Activated CD4-positive, CD25-positive, alpha-beta regulatory T cell treated with anti-CD3 and anti-CD28 coated beads, Interleukin-2, amount 50 U/mL, for 16 hours (primary cell): ENCODE measurements around the gene ZNF592.
"Not testable (repeated sequence)": the region's sequence is repeated elsewhere in the genome, so short reads cannot be mapped to it uniquely, and the experiment has no call there.

Experiments
- DNase-seq: peaks from one replicate; pipeline ENCODE4 v3.0.0-alpha.2; 2020; ENCODE audit warnings: low read depth, low spot score

Gene ZNF592

DNA sequence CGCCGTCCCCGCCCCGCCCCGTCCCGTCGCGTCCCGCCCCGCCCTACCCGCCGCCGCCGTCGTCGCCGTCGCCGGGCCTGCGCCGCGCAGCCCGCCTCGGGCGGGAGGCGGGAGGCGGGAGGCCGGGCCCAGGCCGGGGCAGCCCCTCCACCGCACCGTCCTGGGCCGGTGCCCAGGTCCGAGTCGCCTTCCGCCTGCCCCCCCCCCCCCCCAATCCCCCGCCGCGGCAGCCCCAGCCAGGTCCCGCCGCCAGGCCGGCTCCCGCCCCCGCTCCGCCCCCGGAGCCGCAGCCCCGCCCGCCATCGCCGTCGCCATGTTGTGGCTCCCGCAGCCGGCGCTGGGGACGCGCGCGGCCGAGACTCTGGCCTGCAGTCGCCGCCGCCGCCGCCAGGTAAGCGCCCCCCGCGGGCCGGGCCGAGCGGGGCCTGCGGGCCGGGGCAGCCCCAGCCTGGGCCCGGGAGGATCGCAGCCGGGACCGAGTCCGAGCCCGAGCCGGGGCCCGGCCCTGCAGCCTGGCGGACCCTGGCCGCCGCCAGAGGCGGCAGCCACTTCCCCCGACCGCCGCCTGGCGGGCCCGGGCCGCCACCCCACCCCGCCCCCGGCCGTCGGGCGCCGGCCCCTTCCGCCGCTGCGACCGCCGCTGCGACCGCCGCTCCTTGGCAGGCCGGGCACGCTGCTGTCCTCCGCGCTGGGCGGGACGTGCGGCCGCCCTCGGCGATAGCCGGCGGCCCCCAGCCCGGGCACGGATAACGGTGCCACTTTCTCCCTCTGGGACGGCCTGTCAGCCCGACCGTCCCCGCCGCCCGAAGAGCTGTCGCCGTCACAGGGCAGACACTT lies at the start of gene ZNF592:
Gene ZNF592 (plus strand): TSS at position 319 of the 837 bp plus-strand sequence. CDS start 34,084 bp downstream, outside the sequence.
- peak; percentile 57 for DNase-seq

DNA sequence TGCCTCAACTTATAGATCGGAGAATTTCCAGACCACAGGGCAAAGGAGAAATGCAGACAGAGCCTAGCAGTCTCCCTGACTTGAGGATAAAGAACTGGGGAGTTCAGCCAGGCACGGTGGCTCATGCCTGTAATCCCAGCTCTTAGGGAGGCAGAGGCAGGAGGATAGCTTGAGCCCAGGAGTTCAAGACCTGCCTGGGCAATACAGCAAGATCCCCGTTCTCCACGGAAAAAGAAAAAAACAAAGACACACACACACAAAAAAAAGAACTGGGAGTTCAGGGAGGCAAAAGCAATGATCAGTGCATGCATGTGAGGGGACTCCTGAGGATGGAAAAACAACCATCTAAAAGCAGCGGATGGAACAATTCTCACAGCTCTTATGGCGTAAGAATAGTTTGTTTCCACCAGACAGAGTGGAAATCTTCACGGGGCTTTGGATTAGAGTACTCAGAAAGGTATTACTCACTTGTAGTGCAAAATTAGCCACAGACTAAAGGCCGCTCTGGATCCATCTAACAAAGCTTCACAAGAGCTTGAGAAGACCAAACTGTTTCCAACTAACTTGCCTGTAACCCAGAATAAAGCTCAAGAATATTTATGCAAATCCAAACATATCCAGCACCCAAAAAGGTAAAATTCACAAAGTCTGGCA lies 48.7 kb upstream of the ZNF592 start:
- DNase-seq, result no peak

DNA sequence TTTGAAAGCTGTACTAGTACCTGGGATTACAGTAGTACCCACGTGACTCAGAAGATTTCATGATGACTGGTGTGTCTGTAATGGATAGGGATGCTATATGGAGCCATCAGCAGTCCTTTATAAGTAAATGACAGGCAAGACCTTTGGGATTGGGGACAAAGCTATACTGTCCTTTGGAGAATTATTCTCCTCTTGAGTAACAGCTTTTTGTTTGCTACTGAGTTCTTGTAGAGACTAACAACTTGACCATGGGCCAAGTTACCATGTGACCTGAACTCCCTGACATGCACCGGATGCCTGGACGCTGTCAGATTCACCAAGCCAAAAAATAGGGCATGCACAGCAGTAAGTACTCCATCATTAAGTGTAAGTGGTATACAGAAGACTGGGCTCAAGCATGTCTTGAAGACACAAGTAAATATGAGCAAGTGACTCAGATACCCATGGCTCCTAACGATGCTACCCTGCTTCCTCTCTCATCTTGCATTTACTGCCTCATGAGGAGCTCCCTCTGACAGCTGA lies 45.4 kb upstream of the ZNF592 start:
- no peak for DNase-seq

DNA sequence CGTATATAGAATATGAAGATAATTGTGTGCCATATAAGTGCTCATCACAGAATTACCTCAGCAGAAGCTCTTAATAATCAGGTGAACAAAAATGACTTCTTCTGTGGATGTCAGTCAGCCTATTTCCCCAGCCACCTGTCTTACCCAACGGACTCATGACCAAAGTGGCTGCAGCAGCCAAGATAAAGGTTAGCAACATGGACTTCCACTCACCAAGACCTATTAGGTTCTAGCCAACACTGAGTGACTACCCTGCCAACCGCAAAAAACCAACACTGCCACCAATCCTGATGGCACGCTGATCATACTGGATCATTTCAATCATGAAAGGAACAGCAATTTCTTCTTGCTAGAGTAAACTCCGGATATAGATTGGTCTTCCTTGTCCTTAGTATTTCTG lies 44.6 kb upstream of the ZNF592 start:
- no peak for DNase-seq

DNA sequence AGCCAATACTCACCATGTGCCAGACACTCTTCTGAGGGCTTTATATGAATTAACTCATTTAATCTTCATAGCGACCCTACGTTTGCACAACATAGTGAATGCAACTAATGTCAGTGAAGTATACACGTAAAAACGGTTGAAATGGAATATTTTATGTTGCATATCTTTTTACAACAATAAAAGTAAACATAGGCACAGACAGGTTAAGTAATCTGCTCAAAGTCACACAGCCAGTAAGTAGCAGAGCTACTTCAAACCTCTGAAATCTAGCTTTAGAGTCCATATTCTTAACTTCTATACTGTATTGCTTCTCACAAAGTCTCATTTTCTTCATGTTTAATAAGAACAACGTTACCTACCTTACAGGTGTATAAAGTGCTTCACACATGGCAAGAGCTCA lies 34.0 kb upstream of the ZNF592 start:
- no peak for DNase-seq

DNA sequence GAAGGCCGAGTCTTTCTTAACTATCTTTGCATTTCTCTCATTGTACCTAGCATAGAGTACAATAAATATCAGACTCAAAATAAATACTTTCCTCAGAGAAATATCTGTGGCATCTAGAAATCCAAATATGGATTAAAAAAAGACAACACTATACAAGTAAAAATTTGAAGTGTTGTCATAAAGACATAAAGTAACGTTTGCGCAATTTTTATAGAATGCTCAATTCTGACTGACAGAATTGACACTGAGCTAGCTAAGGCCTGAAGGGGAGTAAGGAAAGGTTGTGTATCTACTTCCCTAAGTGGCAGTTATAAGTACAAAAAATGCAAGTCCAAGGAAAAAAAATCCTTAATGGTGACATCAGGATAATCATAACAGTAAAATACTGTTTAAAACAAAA lies 33.6 kb upstream of the ZNF592 start:
- no peak for DNase-seq

GRCh38 chr15:84715441-84716035 lies 32.9 kb upstream of the ZNF592 start:
- DNase-seq, result no peak

GRCh38 chr15:84716036-84716732 lies 32.2 kb upstream of the ZNF592 start, which contains the start of gene SEC11A:
SEC11A (minus strand) TSS chr15:84716139; CDS start chr15:84716075, 64 bp downstream.
- DNase-seq, result peak; percentile 85

DNA sequence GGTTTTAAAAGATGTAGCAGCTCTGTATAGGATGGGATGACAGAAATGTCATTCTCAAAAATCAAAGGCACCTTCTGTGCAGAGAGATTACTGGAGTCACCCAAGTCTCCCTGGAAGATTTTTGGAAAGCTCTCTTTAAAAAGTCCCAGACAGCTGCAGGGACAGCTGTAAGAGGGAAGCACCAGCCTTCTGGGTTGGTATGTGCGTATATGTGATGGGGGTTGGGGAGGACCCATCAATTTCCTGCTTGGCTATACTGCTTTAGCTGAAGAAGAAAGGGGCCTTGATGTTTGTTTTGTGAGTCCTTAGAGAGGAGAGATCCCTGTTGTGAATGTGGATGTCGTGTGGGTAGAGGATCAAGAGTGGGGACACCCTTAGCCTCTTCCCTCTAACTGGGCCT lies 27.0 kb upstream of the ZNF592 start:
- no peak for DNase-seq

DNA sequence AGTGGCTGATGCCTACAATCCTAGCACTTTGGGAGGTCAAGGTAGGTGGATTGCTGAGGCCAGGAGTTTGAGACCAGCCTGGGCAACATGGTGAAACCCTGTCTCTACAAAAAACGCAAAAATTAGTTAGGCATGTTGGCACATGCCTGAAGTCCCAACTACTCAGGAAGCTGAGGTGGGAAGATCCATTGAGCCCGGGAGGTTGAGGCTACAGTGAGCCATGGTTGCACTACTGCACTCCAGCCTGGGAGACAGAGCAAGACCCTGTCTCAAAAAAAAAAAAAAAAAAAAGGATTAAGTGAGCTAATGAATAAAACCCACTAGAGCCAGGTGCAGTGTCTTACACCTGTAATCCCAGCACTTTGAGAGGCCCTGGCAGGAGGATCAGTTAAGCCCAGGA lies 25.8 kb upstream of the ZNF592 start:
- no peak for DNase-seq

GRCh38 chr15:84725001-84725491 lies 23.3 kb upstream of the ZNF592 start:
- DNase-seq, result no peak

- no peak for DNase-seq
These were observed 21.0 kb upstream of the ZNF592 start for GRCh38 chr15:84727429-84727828.

GRCh38 chr15:84731774-84732173 lies 16.6 kb upstream of the ZNF592 start:
- DNase-seq, result no peak

DNA sequence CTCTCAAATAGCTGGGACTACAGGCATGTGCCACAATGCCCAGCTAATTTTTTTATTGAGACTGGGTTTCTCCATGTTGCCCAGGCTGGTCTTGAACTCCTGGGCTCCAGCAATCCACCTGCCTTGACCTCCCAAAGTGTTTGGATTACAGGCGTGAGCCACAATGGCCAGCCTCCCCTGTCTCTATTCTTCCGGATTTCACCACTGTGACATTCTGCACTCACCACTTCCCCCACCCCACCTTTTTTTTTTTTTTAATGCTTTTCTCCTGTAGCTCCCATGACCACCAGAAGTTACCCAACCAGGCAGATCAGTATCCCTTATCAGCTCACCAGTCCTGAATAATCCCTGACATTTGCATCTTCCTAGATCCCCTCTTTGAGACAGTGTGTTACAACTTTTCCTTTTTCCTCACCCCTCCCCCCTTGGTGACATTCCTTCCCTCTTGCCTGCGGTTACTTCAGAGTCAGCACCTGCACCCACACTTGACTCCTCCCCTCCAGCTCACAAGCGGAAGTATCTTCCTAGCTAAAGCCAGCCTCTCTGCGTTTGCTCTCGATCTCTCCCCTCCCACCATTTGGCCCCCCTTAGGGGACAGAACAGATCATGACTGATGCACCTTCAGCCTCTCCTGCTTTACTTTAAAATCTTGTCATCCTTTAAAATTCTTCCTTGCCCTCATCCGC lies 13.5 kb upstream of the ZNF592 start:
- no peak for DNase-seq

GRCh38 chr15:84735480-84736061 lies 12.8 kb upstream of the ZNF592 start:
- DNase-seq, result not testable (repeated sequence)

- no peak for DNase-seq
These were observed 12.0 kb upstream of the ZNF592 start for GRCh38 chr15:84736375-84736774.

- DNase-seq, result no peak
These were observed 11.4 kb upstream of the ZNF592 start for GRCh38 chr15:84737005-84737404.

- DNase-seq, result no peak
These were observed 7.7 kb upstream of the ZNF592 start for GRCh38 chr15:84740691-84741090.

DNA sequence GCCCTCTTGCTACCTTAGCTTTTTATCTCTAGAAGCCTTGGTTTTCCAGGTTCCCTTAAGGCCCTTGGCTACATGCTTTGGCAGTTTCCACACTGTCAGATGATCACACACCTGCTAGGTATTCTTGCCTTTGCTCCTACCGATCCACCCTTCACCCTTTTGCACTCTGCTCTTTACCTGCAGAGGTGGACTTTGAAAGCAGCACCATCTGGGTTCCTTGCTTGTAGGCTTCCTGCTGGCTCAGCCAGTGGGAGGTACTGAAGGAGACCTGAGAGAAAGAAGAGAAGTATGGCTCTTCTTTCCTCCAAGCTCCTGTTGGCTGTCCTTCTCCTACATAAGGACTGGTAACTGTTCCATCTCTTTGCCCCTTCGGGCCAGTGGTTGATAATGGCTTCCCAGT lies 7.3 kb upstream of the ZNF592 start:
- DNase-seq, result no peak

GRCh38 chr15:84747416-84748273 lies 747 bp upstream of the ZNF592 start:
- DNase-seq, result peak; percentile 39
